HepG2 (cell line): ENCODE data around the gene HOXD8. TPM values are rescaled to one million over a fixed set of nuclear protein-coding genes. Genes with fewer than 3 reads are reported as not detected.

Source experiments
- JUND ChIP-seq: sonication (generic); formaldehyde crosslinking; IDR thresholded peaks from 2 replicates; pipeline ENCODE4 v1.8.0; 2022; ENCODE audit warnings: mild to moderate bottlenecking, missing genetic modification reagents
- KMT2B ChIP-seq: IDR thresholded peaks from 2 replicates; pipeline ENCODE4 v1.6.1; 2016; ENCODE audit warnings: missing genetic modification reagents, missing compliant biosample characterization
- PRPF4 ChIP-seq: fragments of 200-400 bp; formaldehyde crosslinking; IDR thresholded peaks from 2 replicates; pipeline ENCODE4 v1.6.1; 2016; ENCODE audit warnings: low read length, low read depth; ENCODE audit not compliant: poor library complexity, severe bottlenecking
- SCMH1 ChIP-seq: sonication (generic); formaldehyde crosslinking; IDR thresholded peaks from 2 replicates; pipeline ENCODE4 v1.9.0; 2021; ENCODE audit warnings: missing genetic modification reagents, mild to moderate bottlenecking, borderline replicate concordance
- SOX13 ChIP-seq, 3 experiments: fragments of 450-650 bp in 1 of 3; sonication (generic) in 1 of 3; formaldehyde crosslinking in 1 of 3; IDR thresholded peaks in 2 of 3; conservative IDR thresholded peaks in 1 of 3; 2 replicates each; pipeline versions ENCODE4 v1.5.0 to v1.6.1; 2016 to 2020; ENCODE audit warnings: antibody characterized with exemption in 1 of 3, mild to moderate bottlenecking in 1 of 3, missing compliant biosample characterization in 1 of 3, missing genetic modification reagents in 1 of 3, moderate library complexity in 1 of 3
- TAF1 ChIP-seq: sonication (generic); formaldehyde crosslinking; IDR thresholded peaks from 2 replicates; pipeline ENCODE4 v1.4.0; 2020; ENCODE audit warnings: missing genetic modification reagents
- ZBTB21 ChIP-seq: sonication (generic); formaldehyde crosslinking; IDR thresholded peaks from 2 replicates; pipeline ENCODE4 v1.4.0; 2020; ENCODE audit warnings: missing genetic modification reagents
- ZNF407 ChIP-seq: sonication (generic); formaldehyde crosslinking; IDR thresholded peaks from one replicate; pipeline ENCODE4 v1.5.1; 2020; ENCODE audit warnings: mild to moderate bottlenecking, missing genetic modification reagents; ENCODE audit errors: not compliant biosample characterization
- ZNF543 ChIP-seq: sonication (generic); formaldehyde crosslinking; IDR thresholded peaks from 2 replicates; pipeline ENCODE4 v1.4.0; 2020; ENCODE audit warnings: mild to moderate bottlenecking, missing genetic modification reagents
- polyA plus RNA-seq, 8 experiments: library from polyadenylated mRNA; depleted of rRNA in 3 of 8; stranded (reverse) in 7 of 8; unstranded in 1 of 8; fragments of >200 nt; fragmentation: Illumina TruSeq in 4 of 8; extraction: Trizol in 4 of 8; gene quantifications; 2 replicates each; pipeline versions ENCODE4 v1.2.1 to v1.2.3, GENCODE V29; 2011 to 2016; ENCODE audit warnings: low read depth in 4 of 8, missing spikeins in 1 of 8, mixed read lengths in 1 of 8; ENCODE audit not compliant: insufficient read depth in 1 of 8
- total RNA-seq, 5 experiments: library from RNA; depleted of rRNA; stranded (reverse); fragments of >200 nt; fragmentation: Illumina TruSeq; extraction: Trizol; gene quantifications; 2 replicates each; pipeline ENCODE4 v1.2.3, GENCODE V29; 2016; ENCODE audit warnings: low read depth in 1 of 5
- TF ChIP-seq, protein P1 (sequence below): sonication (generic); formaldehyde crosslinking; conservative IDR thresholded peaks from 2 replicates; pipeline ENCODE4 v1.4.0; 2020; ENCODE audit warnings: missing genetic modification reagents
- TF ChIP-seq, protein P2 (sequence below): sonication (generic); formaldehyde crosslinking; IDR thresholded peaks from 2 replicates; pipeline ENCODE4 v1.4.0; 2020; ENCODE audit warnings: mild to moderate bottlenecking, missing genetic modification reagents
- TF ChIP-seq, protein P3 (sequence below): sonication (generic); formaldehyde crosslinking; IDR thresholded peaks from 2 replicates; pipeline ENCODE4 v1.9.0; 2022; ENCODE audit warnings: missing genetic modification reagents, mild to moderate bottlenecking, borderline replicate concordance
- TF ChIP-seq, protein P4 (sequence below): sonication (generic); formaldehyde crosslinking; IDR thresholded peaks from 2 replicates; pipeline ENCODE4 v1.4.0; 2020; ENCODE audit warnings: missing genetic modification reagents

HOXD8 gene
- total and polyA plus RNA-seq, 2 of the 13 experiments (the other 11 are each of a cell fraction or from before 2014, with no cell fraction given): not detected

DNA sequence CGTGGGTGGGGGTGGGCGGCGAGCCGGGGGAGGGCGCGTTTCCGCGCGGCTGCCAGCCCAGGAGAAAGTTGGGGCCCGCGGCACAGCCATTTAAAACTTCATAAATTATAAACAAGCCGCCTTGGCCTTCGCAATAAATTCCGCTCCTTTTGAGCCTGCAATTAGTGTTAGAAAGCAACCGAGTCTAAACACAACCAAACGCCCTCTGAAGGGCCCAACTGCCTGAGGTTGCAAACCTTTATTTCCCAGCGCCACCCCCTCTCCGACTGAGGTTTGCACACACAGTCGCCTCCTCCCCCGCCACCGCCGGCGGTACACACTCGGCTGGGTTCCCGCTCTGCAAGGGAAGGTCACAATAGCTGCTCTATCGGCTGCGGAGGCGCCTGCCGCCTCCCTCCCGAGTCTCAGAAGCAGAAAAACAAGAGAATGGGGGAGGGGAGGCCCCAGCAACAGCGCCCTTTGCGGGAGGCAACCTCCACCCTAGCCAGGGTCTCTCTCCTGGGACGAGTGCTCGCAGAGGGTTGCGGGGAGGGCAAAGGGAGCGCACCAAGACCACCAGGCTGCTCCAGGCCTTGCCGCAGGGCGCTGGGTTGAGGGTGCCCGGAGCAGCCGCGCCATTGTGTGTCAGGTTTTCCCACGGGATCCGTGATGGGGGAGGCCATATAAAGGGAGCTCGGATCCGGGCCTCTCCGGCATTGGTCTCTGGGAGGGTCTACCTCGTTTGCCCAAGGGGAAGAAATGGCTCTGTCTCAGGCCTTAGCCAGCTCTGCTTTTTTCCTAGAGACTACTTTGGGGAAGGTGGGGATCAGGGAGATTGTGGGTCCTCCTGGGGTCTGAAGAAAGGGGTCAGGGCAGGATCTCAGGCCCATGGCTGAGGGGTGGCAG, 45.6 kb downstream of the HOXD8 start (continued):
- TF ChIP-seq, protein P1, sequence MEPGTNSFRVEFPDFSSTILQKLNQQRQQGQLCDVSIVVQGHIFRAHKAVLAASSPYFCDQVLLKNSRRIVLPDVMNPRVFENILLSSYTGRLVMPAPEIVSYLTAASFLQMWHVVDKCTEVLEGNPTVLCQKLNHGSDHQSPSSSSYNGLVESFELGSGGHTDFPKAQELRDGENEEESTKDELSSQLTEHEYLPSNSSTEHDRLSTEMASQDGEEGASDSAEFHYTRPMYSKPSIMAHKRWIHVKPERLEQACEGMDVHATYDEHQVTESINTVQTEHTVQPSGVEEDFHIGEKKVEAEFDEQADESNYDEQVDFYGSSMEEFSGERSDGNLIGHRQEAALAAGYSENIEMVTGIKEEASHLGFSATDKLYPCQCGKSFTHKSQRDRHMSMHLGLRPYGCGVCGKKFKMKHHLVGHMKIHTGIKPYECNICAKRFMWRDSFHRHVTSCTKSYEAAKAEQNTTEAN (CRISPR knock-in tag): peak; percentile 95
- no peak for TF ChIP-seq SCMH1
- TF ChIP-seq SOX13 (IDR thresholded peaks at IDR 0.05): no peak
- peak in 1 of 2 experiments; percentile 58; a peak in 1 of 4 replicates for TF ChIP-seq SOX13 (CRISPR knock-in tag; conservative IDR thresholded peaks at IDR 0.05 in 1 of 2, IDR thresholded peaks at IDR 0.05 in 1 of 2)
- no peak; the same call in 1 of the 2 replicates for TF ChIP-seq KMT2B
- TF ChIP-seq, protein P2, sequence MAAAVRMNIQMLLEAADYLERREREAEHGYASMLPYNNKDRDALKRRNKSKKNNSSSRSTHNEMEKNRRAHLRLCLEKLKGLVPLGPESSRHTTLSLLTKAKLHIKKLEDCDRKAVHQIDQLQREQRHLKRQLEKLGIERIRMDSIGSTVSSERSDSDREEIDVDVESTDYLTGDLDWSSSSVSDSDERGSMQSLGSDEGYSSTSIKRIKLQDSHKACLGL (CRISPR knock-in tag): no peak
- TF ChIP-seq, protein P3, sequence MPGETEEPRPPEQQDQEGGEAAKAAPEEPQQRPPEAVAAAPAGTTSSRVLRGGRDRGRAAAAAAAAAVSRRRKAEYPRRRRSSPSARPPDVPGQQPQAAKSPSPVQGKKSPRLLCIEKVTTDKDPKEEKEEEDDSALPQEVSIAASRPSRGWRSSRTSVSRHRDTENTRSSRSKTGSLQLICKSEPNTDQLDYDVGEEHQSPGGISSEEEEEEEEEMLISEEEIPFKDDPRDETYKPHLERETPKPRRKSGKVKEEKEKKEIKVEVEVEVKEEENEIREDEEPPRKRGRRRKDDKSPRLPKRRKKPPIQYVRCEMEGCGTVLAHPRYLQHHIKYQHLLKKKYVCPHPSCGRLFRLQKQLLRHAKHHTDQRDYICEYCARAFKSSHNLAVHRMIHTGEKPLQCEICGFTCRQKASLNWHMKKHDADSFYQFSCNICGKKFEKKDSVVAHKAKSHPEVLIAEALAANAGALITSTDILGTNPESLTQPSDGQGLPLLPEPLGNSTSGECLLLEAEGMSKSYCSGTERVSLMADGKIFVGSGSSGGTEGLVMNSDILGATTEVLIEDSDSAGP (CRISPR knock-in tag): peak; percentile 74; the same call in 1 of the 2 replicates
- no peak for TF ChIP-seq ZBTB21 (CRISPR knock-in tag)
- TF ChIP-seq JUND (CRISPR knock-in tag): no peak
- TF ChIP-seq, protein P4, sequence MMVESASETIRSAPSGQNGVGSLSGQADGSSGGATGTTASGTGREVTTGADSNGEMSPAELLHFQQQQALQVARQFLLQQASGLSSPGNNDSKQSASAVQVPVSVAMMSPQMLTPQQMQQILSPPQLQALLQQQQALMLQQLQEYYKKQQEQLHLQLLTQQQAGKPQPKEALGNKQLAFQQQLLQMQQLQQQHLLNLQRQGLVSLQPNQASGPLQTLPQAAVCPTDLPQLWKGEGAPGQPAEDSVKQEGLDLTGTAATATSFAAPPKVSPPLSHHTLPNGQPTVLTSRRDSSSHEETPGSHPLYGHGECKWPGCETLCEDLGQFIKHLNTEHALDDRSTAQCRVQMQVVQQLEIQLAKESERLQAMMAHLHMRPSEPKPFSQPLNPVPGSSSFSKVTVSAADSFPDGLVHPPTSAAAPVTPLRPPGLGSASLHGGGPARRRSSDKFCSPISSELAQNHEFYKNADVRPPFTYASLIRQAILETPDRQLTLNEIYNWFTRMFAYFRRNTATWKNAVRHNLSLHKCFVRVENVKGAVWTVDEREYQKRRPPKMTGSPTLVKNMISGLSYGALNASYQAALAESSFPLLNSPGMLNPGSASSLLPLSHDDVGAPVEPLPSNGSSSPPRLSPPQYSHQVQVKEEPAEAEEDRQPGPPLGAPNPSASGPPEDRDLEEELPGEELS: peak; percentile 47
- TF ChIP-seq ZNF407 (CRISPR knock-in tag): peak; percentile 65
- TF ChIP-seq TAF1 (CRISPR knock-in tag): peak; percentile 41; the same call in 1 of the 2 replicates
- peak; percentile 74 for TF ChIP-seq PRPF4
- 0 out of 2 replicates have a peak, but pooled peaks have one; percentile 47 for TF ChIP-seq ZNF543 (CRISPR knock-in tag)
